ENCODE data around the gene MGAT4A. TPM values are rescaled to one million over a fixed set of nuclear protein-coding genes. Genes with fewer than 3 reads are reported as not detected.

MGAT4A gene
- total and polyA plus RNA-seq, 8 donors: 14.1 to 72.1 (median 56.7) TPM

- no peak for TF ChIP-seq CTCF (IDR thresholded peaks at IDR 0.05)
- FAIRE-seq: no peak
- H3K27ac ChIP-seq: peak overlapping the region in 2 of 4 donors; percentile 56 to 69
- H3K36me3 ChIP-seq: no peaks in the 10 kb centered on the region
- no peaks in the 10 kb centered on the region for H3K9me3 ChIP-seq
- intact Hi-C loops (cut with DNase I): no loop called here
- no peak overlapping the region for H3K4me3 ChIP-seq
- ATAC-seq: peak in 2 of 4 donors; percentile 29 to 33
- no peaks in the 10 kb centered on the region for H3K27me3 ChIP-seq
- peaks cover 0 to 19% (median 9%) of the 10 kb centered on the region in 3 donors for H3K4me1 ChIP-seq
- DNase-seq: no peak
- 60 to 62% methylated on average over 6 of the region's 6 CpGs for WGBS, 2 donors
Measured at GRCh38 chr2:98769114-98769476, 38.2 kb upstream of the MGAT4A start.

DNA sequence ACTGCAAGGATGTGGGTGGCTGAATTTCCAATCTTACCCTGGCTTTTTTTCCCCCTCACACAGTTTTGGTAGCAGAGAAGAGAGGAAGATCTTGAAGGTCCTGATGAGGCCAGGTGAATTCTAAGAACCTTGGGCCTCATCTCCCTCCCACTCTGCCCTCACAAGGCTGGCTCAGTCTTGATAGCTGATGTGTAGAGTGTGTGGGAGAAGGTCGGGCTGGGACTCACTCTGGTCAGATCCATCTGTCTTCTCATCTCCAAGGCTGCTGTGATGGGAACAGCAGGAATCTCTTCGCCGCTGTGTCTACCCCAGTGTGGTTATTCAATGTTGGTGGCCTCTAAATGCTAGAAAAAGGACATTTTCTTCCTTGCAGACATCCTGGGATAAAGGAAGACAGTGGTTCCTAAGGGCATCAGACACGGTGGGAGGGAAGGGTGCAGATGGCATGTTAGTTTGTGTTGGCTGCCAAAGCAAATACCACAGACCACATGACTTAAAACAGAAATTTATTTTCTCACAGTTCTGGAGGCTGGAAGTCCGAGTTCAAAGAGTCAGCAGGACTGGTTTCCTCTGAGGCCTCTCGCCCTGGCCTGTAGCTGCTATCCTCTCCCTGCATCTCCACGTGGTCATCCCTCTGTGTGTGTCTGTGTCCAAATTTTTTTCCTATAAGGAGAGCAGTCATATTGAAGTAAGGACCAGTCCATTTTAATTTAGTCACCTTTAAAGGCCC, 37.6 kb upstream of the MGAT4A start:
- ATAC-seq (peak; percentile 68 to 82 (median 76)), DNase-seq (peak in 2 of 6 donors; percentile 26 to 41), FAIRE-seq (no peak)
- no peaks in the 10 kb centered on the region for H3K27me3 ChIP-seq
- no peak for TF ChIP-seq CTCF (IDR thresholded peaks at IDR 0.05)
- peaks cover 0 to 19% (median 9%) of the 10 kb centered on the region in 3 donors for H3K4me1 ChIP-seq
- intact Hi-C loops (cut with DNase I): no loop called here
- no peaks in the 10 kb centered on the region for H3K36me3 ChIP-seq
- WGBS, 2 donors: 35 to 40% methylated on average over 7 of the region's 7 CpGs
- H3K4me3 ChIP-seq: no peak overlapping the region
- H3K9me3 ChIP-seq: no peaks in the 10 kb centered on the region
- H3K27ac ChIP-seq: peak overlapping the region in 2 of 4 donors; percentile 56 to 69

GRCh38 chr2:98764499-98764898, 33.6 kb upstream of the MGAT4A start:
- no peak overlapping the region for H3K27ac ChIP-seq
- no peak for FAIRE-seq
- DNase-seq: no peak
- intact Hi-C loops (cut with DNase I): no loop called here
- H3K4me1 ChIP-seq: peaks cover 0 to 23% (median 6%) of the 10 kb centered on the region in 3 donors
- H3K36me3 ChIP-seq: no peaks in the 10 kb centered on the region
- H3K9me3 ChIP-seq: no peaks in the 10 kb centered on the region
- no peak overlapping the region for H3K4me3 ChIP-seq
- TF ChIP-seq CTCF (IDR thresholded peaks at IDR 0.05): no peak
- H3K27me3 ChIP-seq: no peaks in the 10 kb centered on the region
- 95 to 97% methylated on average over 4 of the region's 4 CpGs for WGBS, 2 donors
- no peak for ATAC-seq

GRCh38 chr2:98763209-98763951, 32.4 kb upstream of the MGAT4A start:
- no peak for FAIRE-seq
- ATAC-seq: no peak
- Histone ChIP-seq H3K36me3 (no peaks in the 10 kb centered on the region), H3K4me3 (no peak overlapping the region), H3K27me3 (no peaks in the 10 kb centered on the region), H3K9me3 (no peaks in the 10 kb centered on the region), H3K27ac (no peak overlapping the region), H3K4me1 (peaks cover 0 to 15% (median under 1%) of the 10 kb centered on the region in 3 donors)
- DNase-seq: no peak
- TF ChIP-seq CTCF (IDR thresholded peaks at IDR 0.05): no peak
- intact Hi-C loops (cut with DNase I): no loop called here
- WGBS, 2 donors: 87 to 90% methylated on average over 6 of the region's 6 CpGs
